AG04450 (cell line): ENCODE measurements around the gene CCNH. TPM values are rescaled to one million over a fixed set of nuclear protein-coding genes. Genes with fewer than 3 reads are reported as not detected.

Experiments
- CTCF ChIA-PET: fragments of 300-600, 350-600 bp; formaldehyde crosslinking; extraction: SDS; loops from one replicate; lab custom pipeline; 2022; ENCODE audit warnings: antibody characterized with exemption, inconsistent platforms; lab: Charles Lee
- POLR2A ChIA-PET: fragments of 350-600 bp; formaldehyde crosslinking; extraction: SDS; loops from one replicate; lab custom pipeline; 2021; ENCODE audit warnings: antibody characterized with exemption, inconsistent platforms; lab: Yijun Ruan, JAX
- DNase-seq: peaks from one replicate; pipeline ENCODE4 v3.0.0-alpha.2; 2011; ENCODE audit warnings: low read depth, low spot score
- H3K27ac ChIP-seq: one replicate; pipeline ENCODE4 v1.5.1; 2012; ENCODE audit warnings: low read depth, low read length, control low read depth
- H3K27me3 ChIP-seq: one replicate; pipeline ENCODE4 v1.6.0; 2012; ENCODE audit warnings: low read length; ENCODE audit not compliant: control insufficient read depth, insufficient read depth
- H3K4me3 ChIP-seq: 2 replicates; pipeline ENCODE4 v1.5.1; 2011; ENCODE audit warnings: mild to moderate bottlenecking, low read depth, low read length, control low read depth
- H3K9me3 ChIP-seq: 2 replicates; pipeline ENCODE4 v1.5.1; 2012; ENCODE audit warnings: low read length; ENCODE audit not compliant: control insufficient read depth, insufficient read depth
- CTCF ChIP-seq: IDR thresholded peaks from 2 replicates; pipeline ENCODE4 v1.5.1; 2011; ENCODE audit warnings: low read depth, low read length, control low read depth, inconsistent platforms
- polyA plus RNA-seq: library from polyadenylated mRNA; depleted of rRNA; stranded (reverse); fragments of >200 nt; gene quantifications from 2 replicates; pipeline ENCODE4 v1.2.3, GENCODE V29; 2011

The CCNH gene
- polyA plus RNA-seq, 1 experiment: 53.8 TPM

GRCh38 chr5:87361031-87361445, 51.7 kb downstream of the CCNH start:
- ChIA-PET CTCF (no interaction called here), POLR2A (no interaction called here)
- Histone ChIP-seq H3K27ac (no peak overlapping the region), H3K9me3 (no peaks in the 10 kb centered on the region), H3K27me3 (no peaks in the 10 kb centered on the region), H3K4me3 (no peak overlapping the region)
- peak; percentile 16 for DNase-seq
- no peak for TF ChIP-seq CTCF

- no peak for DNase-seq
- Histone ChIP-seq H3K9me3 (no peaks in the 10 kb centered on the region), H3K27ac (no peak overlapping the region), H3K4me3 (no peak overlapping the region), H3K27me3 (no peaks in the 10 kb centered on the region)
- no peak for TF ChIP-seq CTCF
- CTCF ChIA-PET: interaction anchor here (0.6 to 0.7 kb wide), 3 partner anchors 8 to 290 kb away, joined by 4 read pairs; no protein-coding TSS in a partner anchor
- POLR2A ChIA-PET: interaction anchor here (0.7 kb wide), 1 partner anchor 13 kb away, joined by 5 read pairs; no protein-coding TSS in a partner anchor
These were observed 52.6 kb downstream of the CCNH start for GRCh38 chr5:87360132-87360531.

GRCh38 chr5:87359106-87359505, 53.6 kb downstream of the CCNH start:
- Histone ChIP-seq H3K9me3 (no peaks in the 10 kb centered on the region), H3K27me3 (no peaks in the 10 kb centered on the region), H3K4me3 (no peak overlapping the region), H3K27ac (no peak overlapping the region)
- TF ChIP-seq CTCF: no peak
- CTCF ChIA-PET: no interaction called here
- DNase-seq: no peak
- POLR2A ChIA-PET: no interaction called here

- Histone ChIP-seq H3K27me3 (no peaks in the 10 kb centered on the region), H3K27ac (no peak overlapping the region), H3K4me3 (no peak overlapping the region), H3K9me3 (no peaks in the 10 kb centered on the region)
- no peak for TF ChIP-seq CTCF
- POLR2A ChIA-PET: no interaction called here
- CTCF ChIA-PET: no interaction called here
- DNase-seq: no peak
These were observed 58.2 kb downstream of the CCNH start for GRCh38 chr5:87354496-87354895.

DNA sequence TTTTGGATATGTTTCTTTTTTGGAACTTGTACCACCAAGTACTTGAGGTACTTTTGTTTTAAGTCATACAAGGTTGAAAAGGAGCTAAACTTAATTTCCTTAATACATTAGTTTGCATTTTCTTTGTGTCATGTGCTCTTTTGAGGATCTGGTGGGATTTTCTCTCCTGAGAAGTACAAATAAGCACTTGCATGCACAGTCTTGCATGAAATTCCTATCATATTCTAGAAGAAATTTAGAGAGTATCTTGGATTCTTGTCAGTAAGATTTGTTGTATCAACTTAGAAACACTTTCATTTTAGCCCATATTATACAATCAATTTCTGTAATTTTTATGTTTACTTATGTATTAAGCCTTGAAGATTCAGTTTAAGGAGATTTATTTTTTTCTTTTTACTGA, 64.9 kb downstream of the CCNH start:
- ChIA-PET POLR2A (no interaction called here), CTCF (no interaction called here)
- Histone ChIP-seq H3K27ac (no peak overlapping the region), H3K4me3 (no peak overlapping the region), H3K9me3 (no peaks in the 10 kb centered on the region), H3K27me3 (no peaks in the 10 kb centered on the region)
- no peak for DNase-seq
- TF ChIP-seq CTCF: no peak
